A549 (cell line): ENCODE data around the gene CDKN3. TPM values are rescaled to one million over a fixed set of nuclear protein-coding genes. Genes with fewer than 3 reads are reported as not detected.
"Not testable (repeated sequence)": the region's sequence is repeated elsewhere in the genome, so short reads cannot be mapped to it uniquely, and the experiment has no call there.

Experiments
- ATAC-seq, 2 experiments: fragments of 200-7000 bp in 1 of 2; fragments of >200 bp in 1 of 2; cut with Nextera tagmentation in 1 of 2; cut with Tn5 transposase in 1 of 2; 3 replicates each; pipeline versions ENCODE4 v1.8.0 to v1.9.1; 2018 to 2020; ENCODE audit warnings: mild to moderate bottlenecking in 1 of 2, moderate library complexity in 1 of 2
- CTCF ChIA-PET: fragments of 300-600 bp; sonication (Branson Sonifier 250); formaldehyde crosslinking; extraction: SDS; loops from one replicate; lab custom pipeline; 2021; ENCODE audit warnings: antibody characterized with exemption, inconsistent platforms; lab: Yijun Ruan, JAX
- POLR2A ChIA-PET: fragments of 350-600 bp; formaldehyde crosslinking; extraction: SDS; loops from one replicate; lab custom pipeline; 2021; ENCODE audit warnings: antibody characterized with exemption, inconsistent platforms; lab: Yijun Ruan, JAX
- DNase-seq, 2 experiments: peaks; one replicate each; pipeline versions ENCODE4 v3.0.0 to v3.0.0-alpha.2; 2011 to 2016; ENCODE audit warnings: low read depth in 1 of 2, low spot score in 1 of 2
- FAIRE-seq: peaks from 2 replicates; lab custom pipeline; 2011; peaks lifted over from hg19 to GRCh38; lab: Jason Lieb, UNC
- H3K27ac ChIP-seq, 2 experiments: fragments of >200 bp; sonication (Bioruptor Twin); formaldehyde crosslinking; 3 replicates each; pipeline ENCODE4 v1.5.1; 2016 to 2017
- H3K4me1 ChIP-seq: fragments of >200 bp; sonication (Bioruptor Twin); formaldehyde crosslinking; 3 replicates; pipeline ENCODE4 v1.6.1; 2016
- H3K4me2 ChIP-seq: fragments of >200 bp; sonication (Bioruptor Twin); formaldehyde crosslinking; 3 replicates; pipeline ENCODE4 v1.6.1; 2016
- H3K4me3 ChIP-seq: fragments of >200 bp; sonication (Bioruptor Twin); formaldehyde crosslinking; 3 replicates; pipeline ENCODE4 v1.5.1; 2016
- H3K9me3 ChIP-seq: fragments of >200 bp; sonication (Bioruptor Twin); formaldehyde crosslinking; 3 replicates; pipeline ENCODE4 v1.6.1; 2016
- CBX2 ChIP-seq: fragments of 200-600 bp; sonication (generic); IDR thresholded peaks from 2 replicates; pipeline ENCODE4 v1.6.1; 2016; ENCODE audit warnings: low read depth, mild to moderate bottlenecking, borderline replicate concordance
- CBX8 ChIP-seq: fragments of 200-600 bp; sonication (generic); IDR thresholded peaks from 2 replicates; pipeline ENCODE4 v1.6.1; 2016
- CEBPB ChIP-seq, 2 experiments: fragments of >200 bp in 1 of 2; sonication (Bioruptor Twin) in 1 of 2; formaldehyde crosslinking in 1 of 2; IDR thresholded peaks; 2 replicates each; pipeline ENCODE4 v1.6.1; 2012 to 2016
- EHMT2 ChIP-seq: fragments of 200-600 bp; sonication (generic); IDR thresholded peaks from 2 replicates; pipeline ENCODE4 v1.6.1; 2016; ENCODE audit warnings: antibody characterized with exemption, low read depth, mild to moderate bottlenecking, moderate library complexity
- FOXS1 ChIP-seq: fragments of 250-450 bp; sonication (Bioruptor Pico); IDR thresholded peaks from 2 replicates; pipeline ENCODE4 v1.5.0; 2020; ENCODE audit warnings: mild to moderate bottlenecking, moderate library complexity
- KDM1A ChIP-seq: fragments of 200-600 bp; sonication (generic); IDR thresholded peaks from 2 replicates; pipeline ENCODE4 v1.6.1; 2016; ENCODE audit warnings: low read depth, mild to moderate bottlenecking
- MYC ChIP-seq: IDR thresholded peaks from 2 replicates; pipeline ENCODE4 v1.6.1; 2012; ENCODE audit warnings: mild to moderate bottlenecking, inconsistent platforms, low read length, improper control_type of control experiment, borderline replicate concordance
- NR3C1 ChIP-seq: fragments of >200 bp; sonication (Bioruptor Twin); formaldehyde crosslinking; IDR thresholded peaks from 3 replicates; pipeline ENCODE4 v1.6.1; 2017
- POLR2A ChIP-seq: IDR thresholded peaks from 2 replicates; pipeline ENCODE4 v1.6.1; 2012; ENCODE audit warnings: mild to moderate bottlenecking, low read length
- RCOR1 ChIP-seq: fragments of 150-350 bp; IDR thresholded peaks from 2 replicates; pipeline ENCODE4 v1.6.1; 2014; ENCODE audit warnings: antibody characterized with exemption, low read length, low read depth
- SREBF2 ChIP-seq: fragments of 450-650 bp; IDR thresholded peaks from 2 replicates; pipeline ENCODE4 v1.6.1; 2014; ENCODE audit warnings: mild to moderate bottlenecking, moderate library complexity
- TFCP2L1 ChIP-seq: fragments of 250-450 bp; sonication (Bioruptor Pico); IDR thresholded peaks from 2 replicates; pipeline ENCODE4 v1.5.0; 2021; ENCODE audit warnings: mild to moderate bottlenecking
- TP53 ChIP-seq: fragments of 250-450 bp; sonication (Bioruptor Pico); IDR thresholded peaks from 2 replicates; pipeline ENCODE4 v1.5.0; 2021; ENCODE audit warnings: mild to moderate bottlenecking, moderate library complexity
- ZFP36 ChIP-seq: fragments of 450-650 bp; IDR thresholded peaks from 2 replicates; pipeline ENCODE4 v1.6.1; 2014; ENCODE audit warnings: borderline replicate concordance; ENCODE audit not compliant: partially characterized antibody
- ZNF302 ChIP-seq: fragments of 250-450 bp; sonication (Bioruptor Pico); IDR thresholded peaks from 2 replicates; pipeline ENCODE4 v1.9.0; 2021; ENCODE audit warnings: inconsistent platforms, mild to moderate bottlenecking, moderate library complexity
- ZSCAN20 ChIP-seq: fragments of 250-450 bp; sonication (Bioruptor Pico); IDR thresholded peaks from 2 replicates; pipeline ENCODE4 v1.8.0; 2022; ENCODE audit warnings: mild to moderate bottlenecking, moderate library complexity
- WGBS: methylation state at CpG from one replicate; pipeline ENCODE4 v1.1.6; 2017; ENCODE audit errors: missing lambda C conversion rate; 5-methylcytosine and 5-hydroxymethylcytosine counted together
- polyA plus RNA-seq, 4 experiments: library from polyadenylated mRNA; depleted of rRNA in 3 of 4; stranded (reverse); fragments of >200 nt; fragmentation: RNase III in 1 of 4; extraction: RNeasy Plus Mini Kit Qiagen cat#74134 plus additional on column Dnase treatment in 1 of 4; gene quantifications; 2 replicates in 3 of 4; 3 replicates in 1 of 4; pipeline ENCODE4 v1.2.3, GENCODE V29; 2011 to 2017
- TF ChIP-seq, protein P1 (sequence below): fragments of >200 bp; sonication (Bioruptor Twin); formaldehyde crosslinking; IDR thresholded peaks from 3 replicates; pipeline ENCODE4 v1.6.1; 2016
- TF ChIP-seq, protein P2 (sequence below): fragments of >200 bp; sonication (Bioruptor Twin); formaldehyde crosslinking; IDR thresholded peaks from 2 replicates; pipeline ENCODE4 v1.6.1; 2016

The CDKN3 gene
- polyA plus RNA-seq, 2 of the 4 experiments (the other 2 are of a cell fraction), result 67.4 to 154 TPM

DNA sequence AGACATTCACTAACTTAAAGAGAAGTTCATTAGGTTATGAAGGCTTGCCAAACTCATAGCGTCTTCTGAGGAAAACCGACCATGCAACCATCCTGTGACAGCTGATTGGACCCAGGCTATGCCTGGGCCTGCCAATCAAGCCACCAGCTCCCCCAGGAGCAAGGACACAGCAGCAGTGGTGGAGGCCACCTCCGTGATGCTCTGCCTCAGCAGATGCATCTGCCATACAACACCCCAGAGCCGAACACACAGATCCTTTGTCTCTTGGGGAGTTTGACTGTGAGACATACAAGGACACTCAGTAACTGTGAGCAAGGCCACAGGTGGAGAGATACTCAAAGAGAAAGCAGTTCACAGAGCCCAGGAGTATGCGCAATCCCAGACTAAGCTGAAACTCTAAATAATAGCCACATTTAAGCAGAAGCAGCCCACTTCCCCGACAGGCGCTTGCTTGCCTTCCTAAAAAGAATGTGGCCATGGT, 54.4 kb downstream of the CDKN3 start:
- peaks cover 17% of the 10 kb centered on the region for H3K4me1 ChIP-seq
- ATAC-seq (no peak), DNase-seq (no peak), FAIRE-seq (no peak)
- no peaks in the 10 kb centered on the region for H3K9me3 ChIP-seq
- ChIA-PET CTCF (interaction anchor here (1.2 to 1.8 kb wide), 2 partner anchors 9 kb away, joined by 6 to 8 read pairs; partner anchors contain the start of gene CNIH1), POLR2A (no interaction called here)
- TF ChIP-seq ZFP36, result no peak
- TF ChIP-seq ZSCAN20 (CRISPR knock-in tag), result no peak
- no peak for TF ChIP-seq CEBPB (IDR thresholded peaks at IDR 0.05)
- TF ChIP-seq MYC, result no peak
- TF ChIP-seq FOXS1, result no peak
- no peak overlapping the region for H3K4me3 ChIP-seq
- WGBS, result 87% methylated on average over 7 of the region's 7 CpGs
- H3K4me2 ChIP-seq, result no peak overlapping the region
- H3K27ac ChIP-seq, result no peak overlapping the region

DNA sequence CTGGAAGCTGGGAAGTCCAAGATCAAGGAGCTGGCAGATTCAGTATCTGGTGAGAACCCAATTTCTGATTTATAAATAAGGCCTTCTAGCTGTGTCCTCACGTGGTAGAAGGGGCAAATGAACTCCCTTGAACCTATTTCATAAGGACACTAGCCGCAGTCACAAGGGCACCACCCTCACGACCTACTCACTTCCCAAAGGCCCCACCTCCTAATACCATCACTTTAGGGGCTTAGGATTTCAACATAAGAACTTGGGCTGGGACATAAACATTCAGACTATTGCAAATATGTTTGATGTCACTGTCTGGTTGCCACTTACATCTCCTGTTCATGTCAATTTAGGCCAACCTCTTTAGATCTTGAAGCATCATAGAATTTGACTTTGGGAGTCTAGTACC, 55.2 kb downstream of the CDKN3 start:
- TF ChIP-seq SREBF2 (no peak), KDM1A (no peak)
- ATAC-seq, result no peak
- H3K4me2 ChIP-seq, result no peak overlapping the region
- ChIA-PET CTCF (interaction anchor here (0.6 to 1.2 kb wide), 3 partner anchors 10 to 75 kb away, joined by 3 to 6 read pairs (median 4); partner anchors contain the start of gene CNIH1), POLR2A (no interaction called here)
- H3K4me3 ChIP-seq, result no peak overlapping the region
- FAIRE-seq, result no peak
- no peaks in the 10 kb centered on the region for H3K9me3 ChIP-seq
- peaks cover 9% of the 10 kb centered on the region for H3K4me1 ChIP-seq
- no peak for DNase-seq
- no peak overlapping the region for H3K27ac ChIP-seq
- 55% methylated on average over 3 of the region's 3 CpGs for WGBS

DNA sequence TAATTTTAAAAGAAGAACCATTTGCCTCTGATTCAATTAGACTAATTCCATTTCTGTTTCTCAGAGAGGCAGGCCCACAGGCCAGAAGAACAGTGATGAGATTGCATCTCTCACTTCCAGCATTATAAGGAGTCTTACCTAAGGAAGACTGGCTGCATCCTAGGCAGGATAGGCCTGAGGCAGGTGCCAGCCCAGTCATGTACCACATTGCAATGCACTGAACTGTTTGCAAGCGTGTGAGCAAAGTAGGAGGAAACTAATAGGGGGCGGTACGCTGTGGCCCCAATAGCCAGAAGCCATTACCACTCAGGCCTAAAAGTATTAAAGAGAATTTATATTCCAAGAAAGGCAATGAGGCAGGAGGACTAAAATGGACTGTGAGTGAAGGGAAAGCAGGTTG, 56.4 kb downstream of the CDKN3 start:
- H3K4me3 ChIP-seq, result no peak overlapping the region
- ChIA-PET POLR2A (no interaction called here), CTCF (interaction anchor here (1.3 kb wide), 1 partner anchor 321 kb away, joined by 3 read pairs; no protein-coding TSS in a partner anchor)
- DNase-seq (no peak), FAIRE-seq (no peak), ATAC-seq (no peak)
- 85% methylated on average over 3 of the region's 3 CpGs for WGBS
- H3K4me1 ChIP-seq, result no peaks in the 10 kb centered on the region
- no peak overlapping the region for H3K4me2 ChIP-seq
- H3K9me3 ChIP-seq, result no peaks in the 10 kb centered on the region
- no peak for TF ChIP-seq EHMT2
- TF ChIP-seq, protein P1, sequence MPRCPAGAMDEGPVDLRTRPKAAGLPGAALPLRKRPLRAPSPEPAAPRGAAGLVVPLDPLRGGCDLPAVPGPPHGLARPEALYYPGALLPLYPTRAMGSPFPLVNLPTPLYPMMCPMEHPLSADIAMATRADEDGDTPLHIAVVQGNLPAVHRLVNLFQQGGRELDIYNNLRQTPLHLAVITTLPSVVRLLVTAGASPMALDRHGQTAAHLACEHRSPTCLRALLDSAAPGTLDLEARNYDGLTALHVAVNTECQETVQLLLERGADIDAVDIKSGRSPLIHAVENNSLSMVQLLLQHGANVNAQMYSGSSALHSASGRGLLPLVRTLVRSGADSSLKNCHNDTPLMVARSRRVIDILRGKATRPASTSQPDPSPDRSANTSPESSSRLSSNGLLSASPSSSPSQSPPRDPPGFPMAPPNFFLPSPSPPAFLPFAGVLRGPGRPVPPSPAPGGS, result no peak
- H3K27ac ChIP-seq, result no peak overlapping the region

DNA sequence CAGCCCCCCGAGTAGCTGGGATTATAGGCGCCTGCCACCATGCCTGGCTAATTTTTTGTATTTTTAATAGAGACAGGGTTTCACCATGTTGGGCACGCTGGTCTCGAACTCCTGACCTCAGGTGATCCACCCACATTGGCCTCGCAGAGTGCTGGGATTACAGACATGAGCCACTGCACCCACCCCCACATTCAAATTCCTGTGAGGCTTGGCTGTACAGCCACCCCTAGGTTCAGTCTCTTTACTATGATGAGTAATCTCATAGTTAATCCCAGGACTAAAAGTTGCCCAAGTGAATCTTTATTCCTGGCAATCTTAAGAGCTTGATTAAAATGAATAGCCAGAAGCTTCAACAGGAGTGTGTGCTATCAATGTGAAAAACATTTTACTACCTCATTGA, 57.2 kb downstream of the CDKN3 start:
- H3K9me3 ChIP-seq, ATAC-seq, H3K4me2 ChIP-seq, H3K27ac ChIP-seq, DNase-seq, POLR2A ChIA-PET, H3K4me1 ChIP-seq, FAIRE-seq, H3K4me3 ChIP-seq: not testable (repeated sequence)
- CTCF ChIA-PET, result interaction anchor here (1.3 to 1.5 kb wide), 2 partner anchors 8 to 320 kb away, joined by 3 to 5 read pairs; no protein-coding TSS in a partner anchor
- 74% methylated on average over 5 of the region's 5 CpGs for WGBS

DNA sequence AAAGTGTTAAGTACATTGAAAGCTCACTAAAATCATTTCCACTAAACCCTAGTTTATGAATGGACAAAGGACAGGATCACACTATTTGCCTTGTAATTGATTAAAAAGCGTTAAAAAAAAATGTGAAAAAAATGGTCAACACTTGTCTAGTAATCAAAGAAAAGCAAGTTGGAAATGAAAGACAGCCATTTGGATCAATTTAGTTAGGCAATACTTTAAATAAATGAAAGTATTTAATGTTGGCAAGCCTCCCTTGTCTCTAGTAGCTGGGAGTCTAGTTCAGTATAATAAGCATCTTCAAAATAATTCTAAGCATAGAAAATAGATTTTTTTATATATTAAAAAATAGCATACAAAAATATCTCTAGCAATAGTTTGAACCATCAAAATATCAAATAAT, 58.6 kb downstream of the CDKN3 start:
- Histone ChIP-seq H3K4me3 (no peak overlapping the region), H3K9me3 (peaks cover 9% of the 10 kb centered on the region), H3K4me2 (no peak overlapping the region), H3K27ac (no peak overlapping the region), H3K4me1 (no peaks in the 10 kb centered on the region)
- ChIA-PET CTCF (interaction anchor here (0.9 to 1.5 kb wide), 2 partner anchors 10 to 13 kb away, joined by 4 to 5 read pairs; no protein-coding TSS in a partner anchor), POLR2A (no interaction called here)
- ATAC-seq (no peak), FAIRE-seq (no peak), DNase-seq (no peak)
- 90% methylated on average over 1 of the region's 1 CpG for WGBS
- TF ChIP-seq POLR2A (no peak), CBX2 (no peak), CBX8 (no peak), TP53 (no peak), TFCP2L1 (CRISPR knock-in tag) (no peak), ZNF302 (CRISPR knock-in tag) (no peak), NR3C1 (no peak), ZFP36 (no peak), RCOR1 (no peak)
- TF ChIP-seq, protein P2, sequence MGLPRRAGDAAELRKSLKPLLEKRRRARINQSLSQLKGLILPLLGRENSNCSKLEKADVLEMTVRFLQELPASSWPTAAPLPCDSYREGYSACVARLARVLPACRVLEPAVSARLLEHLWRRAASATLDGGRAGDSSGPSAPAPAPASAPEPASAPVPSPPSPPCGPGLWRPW, result no peak

DNA sequence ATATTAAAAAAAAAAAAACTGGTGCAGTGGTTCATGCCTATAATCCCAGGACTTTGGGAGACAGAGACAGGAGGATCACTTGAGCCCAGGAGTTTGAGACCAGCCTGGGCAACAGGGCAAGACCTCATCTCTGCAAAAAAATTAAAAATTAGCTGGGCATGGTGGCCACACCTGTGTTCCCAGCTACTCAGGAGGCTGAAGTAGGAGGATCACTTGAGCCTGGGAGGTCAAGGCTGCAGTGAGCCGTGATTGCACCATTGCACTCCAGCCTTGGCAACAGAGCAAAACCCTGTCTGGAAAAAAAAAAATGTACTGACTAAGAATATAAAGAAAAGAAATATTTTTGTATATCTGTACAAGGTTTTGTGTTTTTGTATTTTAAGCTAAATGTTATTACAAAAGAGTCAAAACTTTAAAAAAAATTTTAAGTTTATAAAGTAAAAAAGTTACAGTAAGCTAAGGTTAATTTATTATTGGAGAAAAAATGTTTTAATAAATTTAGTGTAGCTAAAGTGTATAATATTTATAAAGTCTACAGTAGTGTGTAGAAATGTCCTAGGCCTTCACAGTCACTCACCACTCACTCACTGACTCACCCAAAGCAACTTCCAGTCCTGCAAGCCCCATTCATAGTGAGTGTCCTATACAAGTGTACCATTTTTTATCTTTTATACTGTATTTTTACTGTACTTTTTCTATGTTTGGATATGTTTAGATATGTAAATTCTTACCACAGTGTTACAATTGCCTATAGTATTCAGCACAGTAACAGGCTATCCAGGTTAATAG, 60.2 kb downstream of the CDKN3 start:
- H3K4me1 ChIP-seq, POLR2A ChIA-PET, H3K9me3 ChIP-seq, ATAC-seq, H3K4me2 ChIP-seq, FAIRE-seq, H3K4me3 ChIP-seq, DNase-seq, H3K27ac ChIP-seq: not testable (repeated sequence)
- 80% methylated on average over 1 of the region's 1 CpG for WGBS
- CTCF ChIA-PET, result interaction anchor here (0.7 to 1.7 kb wide), 5 partner anchors 8 to 31 kb away, joined by 3 to 5 read pairs (median 4); no protein-coding TSS in a partner anchor
